NCI-H524 (cell line): ENCODE results near the gene ALKBH1.
"Not testable (repeated sequence)": the region's sequence is repeated elsewhere in the genome, so short reads cannot be mapped to it uniquely, and the experiment has no call there.

ENCODE experiments used
- DNase-seq, 2 experiments: peaks; one replicate each; lab custom pipeline; 2025; lab: John Stamatoyannopoulos, UW

ALKBH1 gene

DNA sequence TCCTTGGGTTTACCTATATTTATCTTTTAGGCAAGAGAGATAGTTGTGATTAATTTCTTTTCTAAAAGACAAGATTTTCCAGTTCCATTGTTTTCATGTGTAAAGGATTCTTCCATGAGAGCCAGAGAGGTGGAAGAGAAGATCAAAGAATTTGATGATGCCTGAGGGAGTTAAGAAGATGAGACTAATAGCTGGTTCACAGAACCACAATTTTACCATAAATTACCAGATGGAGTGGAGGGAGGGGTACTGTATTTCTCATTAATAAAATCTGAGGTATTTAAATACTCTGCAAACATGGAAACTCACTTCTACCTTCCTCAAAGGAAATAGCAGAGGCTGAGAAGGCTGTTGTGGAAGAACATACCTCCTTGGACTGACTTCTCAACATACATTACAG, 34.6 kb downstream of the ALKBH1 start:
- DNase-seq = no peak

DNA sequence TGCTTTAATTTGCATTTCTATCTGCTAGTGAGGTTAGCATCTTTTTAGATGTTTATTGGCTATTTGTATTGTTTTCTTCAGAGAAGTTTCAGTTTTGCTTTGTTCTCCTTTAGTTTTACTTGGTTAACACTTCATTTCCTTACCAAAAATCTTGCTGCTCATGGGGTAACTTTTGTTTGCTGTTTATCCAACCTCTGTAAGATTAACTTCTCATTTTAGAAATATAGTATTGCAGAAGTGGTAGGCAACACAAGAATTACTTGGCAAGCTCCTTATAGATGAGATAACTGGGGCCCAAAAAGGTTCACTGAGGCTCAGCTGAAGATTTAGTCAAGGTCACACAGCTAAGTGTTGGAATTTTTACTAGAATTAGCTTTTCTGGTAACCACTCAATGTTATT, 40.5 kb downstream of the ALKBH1 start:
- DNase-seq = no peak

DNA sequence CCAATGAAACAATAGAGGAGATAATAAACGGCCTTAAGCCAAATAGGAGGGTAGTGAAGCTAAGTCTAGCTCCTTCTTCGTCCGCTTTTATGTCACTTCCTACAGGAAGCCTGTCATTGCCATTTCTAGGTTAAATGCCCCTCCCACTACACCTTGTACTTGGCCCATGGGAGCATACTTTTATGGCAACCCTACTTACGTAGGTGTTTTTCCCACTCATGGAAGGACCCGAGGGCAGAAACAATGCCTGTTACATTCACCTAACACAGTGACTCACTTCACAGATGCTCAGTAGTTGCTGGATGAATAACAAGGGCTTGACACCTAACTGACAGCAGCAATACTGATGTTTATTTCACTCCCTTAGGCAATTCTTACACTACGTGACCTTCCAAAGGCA, 44.5 kb downstream of the ALKBH1 start:
- no peak for DNase-seq

DNA sequence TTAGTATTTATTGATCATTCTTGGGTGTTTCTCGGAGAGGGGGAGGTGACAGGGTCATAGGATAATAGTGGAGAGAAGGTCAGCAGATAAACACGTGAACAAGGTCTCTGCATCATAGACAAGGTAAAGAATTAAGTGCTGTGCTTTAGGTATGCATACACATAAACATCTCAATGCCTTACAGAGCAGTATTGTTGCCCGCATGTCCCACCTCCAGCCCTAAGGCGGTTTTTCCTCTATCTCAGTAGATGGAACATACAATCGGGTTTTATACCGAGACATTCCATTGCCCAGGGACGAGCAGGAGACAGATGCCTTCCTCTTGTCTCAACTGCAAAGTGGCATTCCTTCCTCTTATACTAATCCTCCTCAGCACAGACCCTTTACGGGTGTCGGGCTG, 46.3 kb downstream of the ALKBH1 start:
- peak in 1 of 2 experiments; percentile 51 for DNase-seq

DNA sequence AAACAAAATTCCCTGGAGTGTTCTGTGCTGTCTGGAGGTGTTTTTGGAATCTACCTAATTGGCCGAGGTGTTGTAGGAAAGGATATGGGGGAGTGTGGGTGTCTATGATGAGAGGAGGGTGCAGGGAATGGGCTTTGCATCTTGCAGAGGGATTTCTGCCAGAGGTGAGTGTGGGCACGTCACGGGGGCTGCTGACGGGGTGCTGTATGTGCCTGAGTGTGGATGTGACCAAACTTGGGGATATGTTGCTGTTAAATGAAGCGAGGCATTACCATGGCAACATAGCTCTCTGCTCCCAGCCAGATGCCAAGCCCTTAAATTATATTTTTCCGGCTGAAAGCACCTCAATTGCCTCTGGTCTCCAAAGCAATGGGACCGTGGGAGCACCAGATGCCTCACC, 47.1 kb downstream of the ALKBH1 start:
- DNase-seq = peak; percentile 87 to 96

DNA sequence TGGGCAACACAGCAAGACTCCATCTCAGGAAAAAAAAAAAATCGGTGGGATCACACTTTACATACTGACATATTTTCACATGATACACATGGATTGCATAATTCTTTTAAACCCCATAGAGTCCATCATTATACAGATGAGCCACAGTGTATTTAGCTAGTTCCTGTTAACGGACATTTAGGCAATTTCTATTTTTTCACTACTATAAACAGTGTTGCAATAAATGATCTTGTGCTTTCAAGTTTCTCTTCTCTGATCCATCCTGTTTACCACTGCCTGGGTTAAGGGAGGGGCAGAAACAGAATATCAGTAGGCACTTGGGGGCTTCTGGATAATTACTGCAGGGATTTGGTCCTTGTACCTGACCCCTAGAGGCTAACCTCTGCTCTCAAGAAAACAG, 48.0 kb downstream of the ALKBH1 start:
- DNase-seq = no peak

DNA sequence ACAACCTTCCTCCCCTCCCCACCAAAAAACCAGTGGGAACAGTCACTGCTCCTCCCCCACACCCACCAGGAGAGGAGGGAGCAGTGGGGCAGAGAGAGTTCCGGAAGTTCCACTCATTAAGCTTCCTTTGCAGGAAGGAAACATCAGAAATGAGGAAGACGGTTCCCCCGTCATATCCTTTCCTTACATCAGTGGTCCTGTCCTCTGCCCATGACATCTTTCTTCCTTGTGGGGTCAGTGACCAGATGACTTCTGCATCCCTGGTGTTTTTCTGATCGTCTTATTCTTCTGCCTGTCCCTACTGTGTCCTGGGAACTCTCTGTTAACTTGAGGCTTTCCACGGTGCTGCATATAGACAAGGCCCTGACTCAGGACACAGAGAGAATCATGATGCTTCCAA, 50.5 kb downstream of the ALKBH1 start:
- DNase-seq = no peak

DNA sequence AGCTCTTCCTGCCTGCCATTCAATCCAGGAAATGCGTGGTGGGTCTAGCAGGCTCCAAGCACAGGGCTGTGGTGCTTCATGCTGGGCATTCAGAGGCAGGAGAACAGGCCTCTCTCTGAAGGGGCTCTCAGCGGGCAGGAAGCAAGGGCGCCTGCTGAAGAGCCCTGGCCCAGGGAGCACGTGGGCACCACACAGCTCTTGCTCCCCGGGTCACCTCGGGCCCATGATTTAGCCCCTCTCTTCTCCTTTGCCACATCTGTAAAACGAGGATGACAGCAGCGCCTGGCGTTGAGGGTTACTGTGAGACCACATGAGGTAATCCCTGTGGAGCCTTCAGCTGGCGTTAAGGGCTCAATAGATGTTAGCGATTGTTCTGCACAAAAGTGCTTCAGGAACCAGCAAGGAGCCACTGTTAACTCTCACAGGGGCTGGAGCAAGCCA, 53.8 kb downstream of the ALKBH1 start:
- DNase-seq = peak in 1 of 2 experiments; percentile 41

DNA sequence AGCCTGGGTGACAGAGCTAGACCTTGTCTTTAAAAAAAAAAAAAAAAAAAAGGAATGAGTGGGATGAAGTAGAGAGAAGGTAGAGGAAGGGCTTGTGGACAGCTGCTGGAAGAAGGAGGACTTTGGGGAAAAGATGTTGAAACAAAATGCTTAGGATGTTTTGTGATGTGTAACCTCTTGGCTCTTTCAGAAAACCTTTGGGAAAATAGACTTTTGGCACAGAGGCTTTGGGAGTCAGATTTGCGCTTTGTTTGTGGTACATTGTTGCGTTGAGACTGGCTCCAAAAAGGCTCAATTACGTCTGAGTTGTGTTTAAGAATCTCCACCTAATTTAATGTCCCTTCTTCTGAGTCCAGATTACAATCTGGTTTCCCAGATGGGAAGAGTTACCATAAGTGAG, 58.5 kb downstream of the ALKBH1 start:
- DNase-seq = no peak

DNA sequence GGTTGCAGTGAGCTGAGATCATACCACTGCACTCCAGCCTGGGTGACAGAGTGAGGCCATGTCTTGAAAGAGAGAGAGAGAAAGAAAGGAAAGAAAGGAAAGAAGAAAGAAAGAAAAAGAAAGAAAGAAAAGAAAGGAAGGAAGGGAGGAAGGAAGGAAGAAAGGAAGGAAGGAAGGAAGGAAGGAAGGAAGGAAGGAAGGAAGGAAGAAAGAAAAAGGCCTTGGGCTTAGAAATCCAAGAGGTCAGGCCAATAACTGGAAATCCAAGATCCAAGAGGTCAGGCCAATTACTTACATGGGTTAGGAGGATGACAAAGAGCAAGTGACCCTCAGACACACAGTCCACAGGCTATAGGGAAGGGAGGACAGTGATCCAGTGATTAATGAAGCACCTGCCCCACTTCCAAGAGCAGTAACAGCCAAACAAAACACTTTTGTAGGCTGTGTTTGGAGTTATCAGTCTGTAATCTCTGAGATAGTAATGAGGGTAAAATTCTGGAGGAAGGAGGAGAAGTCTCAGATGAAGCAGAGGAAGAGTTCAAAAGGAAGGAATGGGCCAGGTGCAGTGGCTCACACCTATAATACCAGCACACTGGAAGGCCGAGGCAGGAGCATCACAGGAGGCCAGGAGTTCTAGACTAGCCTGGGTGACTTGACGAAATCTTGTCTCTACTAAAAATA, 59.2 kb downstream of the ALKBH1 start:
- no peak for DNase-seq

DNA sequence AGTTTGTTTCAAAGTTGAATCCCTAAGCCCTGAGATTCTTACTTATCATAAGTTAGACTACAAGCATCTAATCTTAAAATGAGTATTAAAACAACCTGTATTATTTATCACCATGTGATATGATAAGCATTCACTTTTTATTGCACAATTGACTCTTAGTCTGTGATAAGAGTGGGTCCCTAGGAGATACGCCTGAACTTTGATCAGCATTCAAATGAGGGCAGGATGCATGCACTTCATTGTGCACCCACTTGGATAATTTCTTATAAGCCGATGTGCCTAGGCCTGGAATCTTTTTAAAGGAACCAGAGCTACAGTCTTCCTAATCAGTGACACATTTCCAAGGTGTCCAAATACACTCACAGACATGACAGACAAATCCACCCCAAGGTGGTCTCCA, 60.0 kb downstream of the ALKBH1 start:
- no peak for DNase-seq

DNA sequence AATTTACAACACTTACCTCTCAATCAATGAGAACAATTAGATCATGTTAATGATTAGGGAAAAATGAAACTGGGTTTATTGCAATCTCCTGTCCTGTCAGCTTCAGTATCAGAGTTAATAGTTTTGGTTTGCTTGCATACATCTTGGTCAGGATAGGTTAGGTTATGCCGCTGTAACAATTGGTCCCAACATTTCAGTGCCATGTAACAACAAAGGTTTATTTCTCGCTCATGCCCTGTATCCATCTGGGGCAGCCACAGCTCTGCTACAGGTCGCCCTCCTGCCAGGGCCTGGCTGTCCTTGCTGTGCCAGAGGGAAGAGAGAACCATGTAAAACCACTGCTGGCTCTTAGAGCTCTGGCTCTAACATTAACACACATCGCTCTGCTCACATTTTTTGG, 60.9 kb downstream of the ALKBH1 start:
- DNase-seq = no peak

DNA sequence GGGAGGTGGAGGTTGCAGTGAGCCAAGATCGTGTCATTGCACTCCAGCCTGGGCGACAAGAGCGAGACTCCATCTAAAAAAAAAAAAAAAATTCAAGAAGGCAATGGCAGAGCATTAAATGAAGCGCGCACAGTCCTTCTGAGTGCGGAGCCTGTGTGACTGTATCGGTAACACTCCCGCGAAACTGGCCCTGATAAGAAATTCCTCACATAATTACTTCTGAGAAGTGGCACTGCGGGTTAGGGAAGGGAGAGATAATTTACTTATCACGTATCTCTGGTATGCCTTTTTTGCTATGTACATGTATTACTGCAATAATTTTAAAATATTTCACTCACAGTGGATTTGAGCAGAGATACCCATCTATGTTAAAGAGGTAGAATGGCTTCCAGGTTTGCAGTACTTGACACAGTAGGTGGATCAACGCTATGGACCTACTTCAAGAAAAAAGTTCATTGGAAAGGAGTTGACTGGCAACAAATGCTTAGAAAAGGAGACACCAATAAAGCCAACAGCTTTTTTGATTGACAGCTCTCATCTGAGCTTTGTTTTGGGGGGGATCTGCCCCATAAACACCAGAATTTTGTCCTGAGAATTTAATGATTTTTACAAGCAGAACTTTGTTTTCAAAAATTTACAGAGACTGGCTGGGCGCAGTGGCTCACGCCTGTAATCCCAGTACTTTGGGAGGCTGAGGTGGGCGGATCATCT, 62.1 kb downstream of the ALKBH1 start:
- no peak for DNase-seq

DNA sequence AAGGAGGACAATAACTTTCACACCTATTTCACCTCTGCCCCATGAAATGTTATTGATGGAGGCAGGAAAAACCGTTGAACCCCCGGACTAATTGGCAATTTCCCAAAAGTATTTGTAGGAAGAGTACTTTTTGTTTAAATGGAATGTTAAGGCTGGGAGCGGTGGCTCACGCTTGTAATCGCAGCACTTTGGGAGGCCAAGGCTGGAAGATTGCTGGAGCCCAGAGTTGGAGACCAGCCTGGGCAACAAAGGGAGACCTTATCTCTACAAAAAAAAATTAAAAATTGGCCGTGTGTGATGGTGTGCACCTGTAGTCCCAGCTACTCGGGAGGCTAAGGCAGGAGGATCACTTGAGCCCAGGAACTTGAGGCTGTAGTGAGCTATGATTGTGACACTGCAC, 65.4 kb downstream of the ALKBH1 start:
- DNase-seq = no peak

DNA sequence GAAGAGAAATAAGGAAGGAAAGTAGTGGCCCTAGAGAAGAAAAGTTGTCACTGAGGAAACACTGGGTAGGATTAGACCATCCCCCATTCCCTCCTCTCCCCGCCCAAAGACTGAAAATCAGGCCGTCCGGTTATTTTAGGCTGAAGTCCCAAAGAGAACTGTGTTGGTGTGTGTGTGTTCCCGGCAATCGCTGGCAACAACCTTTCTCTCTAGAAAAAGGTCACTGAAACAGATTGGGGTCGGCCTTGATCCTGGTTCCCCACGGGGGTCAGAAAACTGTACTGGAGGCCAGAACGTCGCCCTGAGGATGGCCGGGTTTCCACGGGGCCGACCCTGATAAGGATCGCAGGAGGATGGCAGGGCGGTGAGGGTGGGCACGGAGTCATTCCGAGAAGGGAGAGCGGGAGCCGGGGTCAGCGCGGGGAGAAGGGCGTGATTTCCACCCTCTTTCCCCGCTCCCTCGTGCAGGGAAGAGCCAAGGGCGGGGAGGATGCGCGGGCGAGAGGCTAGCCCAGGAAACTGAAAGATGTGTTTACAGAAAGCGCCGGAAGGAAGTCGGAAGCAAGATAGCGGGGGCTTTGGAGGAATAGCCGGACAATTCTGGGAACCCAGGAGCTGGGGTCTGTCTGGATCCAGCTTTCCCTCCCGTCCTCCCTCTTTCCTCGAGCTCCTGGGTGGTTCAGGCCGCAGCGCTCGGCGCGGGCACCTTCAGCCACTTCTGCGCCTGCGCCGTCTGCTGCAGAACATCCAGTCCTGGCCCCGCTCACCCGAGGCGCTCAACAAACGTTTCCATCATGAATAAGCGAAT, 66.1 kb downstream of the ALKBH1 start:
- peak in 1 of 2 experiments; percentile 39 for DNase-seq

DNA sequence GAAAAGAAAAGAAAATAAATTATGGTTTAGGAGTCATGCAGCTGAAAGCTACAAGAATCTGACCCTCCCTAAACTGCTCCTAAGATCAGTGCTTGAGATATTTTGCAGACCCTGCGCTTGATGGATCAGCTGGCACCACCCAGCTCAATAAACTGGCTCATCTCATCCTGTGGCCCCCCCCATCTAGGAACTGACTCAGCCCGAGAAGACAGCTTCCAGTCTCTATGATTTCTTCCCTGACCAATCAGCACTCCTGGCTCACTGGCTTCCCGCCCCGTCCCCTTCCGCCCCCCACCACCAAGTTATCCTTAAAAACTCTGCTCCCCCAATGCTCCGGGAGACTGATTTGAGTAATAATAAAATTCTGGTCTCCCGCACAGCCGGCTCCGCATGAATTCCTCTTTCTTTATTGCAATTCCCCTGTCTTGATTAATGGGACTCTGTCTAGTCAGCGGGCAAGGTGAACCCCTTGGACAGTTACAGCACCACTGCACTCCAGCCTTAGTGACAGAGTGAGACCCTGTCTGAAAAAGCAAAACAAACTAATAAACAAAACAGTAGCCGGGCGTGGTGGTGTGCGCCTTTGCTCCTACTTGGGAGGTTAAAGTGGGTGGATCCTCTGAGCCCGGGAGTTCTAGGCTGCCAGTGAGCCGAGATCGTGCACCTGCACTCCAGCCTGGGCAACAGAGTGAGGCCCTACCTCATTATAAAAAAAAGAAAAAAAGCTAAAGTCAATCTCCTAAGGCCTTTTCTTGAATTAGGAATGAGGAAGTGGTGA, 66.9 kb downstream of the ALKBH1 start:
- DNase-seq = no peak

DNA sequence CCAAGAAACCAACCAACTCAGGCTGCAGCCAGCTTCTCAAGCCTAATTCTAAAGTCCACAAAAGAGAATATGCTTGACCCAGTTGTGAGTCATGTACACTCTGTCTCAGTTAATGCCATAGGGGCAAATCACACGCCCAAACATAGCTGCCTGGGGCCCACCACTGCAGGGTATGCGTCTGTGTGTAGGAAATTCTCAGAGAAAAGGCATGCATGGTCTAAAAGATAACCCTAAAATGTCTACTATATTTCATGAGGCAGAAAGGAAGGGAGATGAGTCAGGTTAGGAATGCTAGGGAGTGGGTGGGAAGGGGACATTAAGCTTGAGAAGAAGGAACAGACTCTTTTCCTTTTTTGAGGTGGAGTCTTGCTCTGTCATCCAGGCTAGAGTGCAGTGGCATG, 69.1 kb downstream of the ALKBH1 start:
- DNase-seq = no peak

DNA sequence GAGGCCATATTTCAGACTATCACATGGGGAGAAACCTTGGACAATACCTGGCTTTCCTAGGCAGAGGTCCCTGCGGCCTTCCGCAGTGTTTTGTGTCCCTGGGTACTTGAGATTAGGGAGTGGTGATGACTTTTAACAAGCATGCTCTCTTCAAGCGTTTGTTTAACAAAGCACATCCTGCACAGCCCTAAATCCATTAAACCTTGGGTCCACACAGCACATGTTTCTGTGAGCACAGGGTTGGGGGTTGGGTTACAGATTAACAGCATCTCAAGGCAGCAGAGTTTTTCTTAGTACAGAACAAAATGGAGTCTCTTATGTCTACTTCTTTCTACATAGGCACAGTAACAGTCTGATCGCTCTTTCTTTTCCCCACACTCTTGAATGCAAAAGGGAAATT, 72.0 kb downstream of the ALKBH1 start:
- not testable (repeated sequence) for DNase-seq

DNA sequence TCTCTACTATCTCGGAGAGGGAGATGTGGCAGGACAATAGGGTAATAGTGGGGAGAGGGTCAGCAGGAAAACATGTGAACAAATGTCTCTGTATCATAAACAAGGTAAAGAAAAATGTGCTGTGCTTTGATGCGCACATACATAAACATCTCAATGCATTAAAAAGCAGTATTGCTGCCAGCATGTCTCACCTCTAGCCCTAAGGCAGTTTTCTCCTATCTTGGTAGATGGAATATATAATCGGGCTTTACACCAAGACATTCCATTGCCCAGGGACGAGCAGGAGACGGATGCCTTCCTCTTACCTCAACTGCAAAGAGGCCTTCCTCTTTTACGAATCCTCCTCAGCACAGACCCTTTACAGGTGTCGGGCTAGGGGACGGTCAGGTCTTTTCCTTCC, 72.4 kb downstream of the ALKBH1 start:
- DNase-seq = not testable (repeated sequence)

DNA sequence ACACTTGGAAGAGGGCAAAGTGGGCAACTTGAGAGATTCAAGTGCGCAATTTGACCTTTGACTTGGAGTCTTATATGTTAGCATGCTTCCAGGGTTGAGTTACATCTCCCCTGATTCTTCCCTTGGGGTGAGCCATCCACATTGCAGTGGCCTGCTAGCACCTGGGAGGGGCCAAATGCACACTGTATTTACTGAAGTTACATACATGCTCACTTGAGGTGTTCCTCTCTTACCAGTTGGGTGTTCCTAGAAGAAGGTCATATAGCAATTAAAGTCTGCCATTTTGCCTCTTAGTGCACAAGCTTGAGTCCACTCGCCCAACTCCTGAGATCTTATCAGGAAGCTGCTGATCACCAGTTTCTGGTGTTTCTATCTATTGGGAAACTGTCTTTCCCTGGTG, 77.7 kb downstream of the ALKBH1 start:
- no peak for DNase-seq

DNA sequence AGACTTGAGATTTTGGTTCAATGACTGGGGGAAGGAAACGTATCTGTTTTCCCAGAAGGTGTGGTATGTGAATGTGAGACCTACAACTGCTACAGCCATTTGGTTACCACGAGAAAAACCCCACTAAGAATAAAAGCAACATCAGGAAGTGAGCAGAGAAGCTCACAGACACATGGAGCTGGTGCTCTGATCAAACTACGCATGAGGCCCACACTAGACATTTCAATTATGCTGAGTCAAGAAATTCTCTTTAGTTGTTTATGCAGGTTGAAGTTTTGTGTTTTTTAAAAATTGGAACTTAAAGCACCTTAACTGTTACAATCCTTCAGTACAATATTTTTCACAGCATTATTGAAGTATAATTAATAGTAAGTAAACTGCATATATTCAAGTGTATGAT, 82.5 kb downstream of the ALKBH1 start:
- no peak for DNase-seq

DNA sequence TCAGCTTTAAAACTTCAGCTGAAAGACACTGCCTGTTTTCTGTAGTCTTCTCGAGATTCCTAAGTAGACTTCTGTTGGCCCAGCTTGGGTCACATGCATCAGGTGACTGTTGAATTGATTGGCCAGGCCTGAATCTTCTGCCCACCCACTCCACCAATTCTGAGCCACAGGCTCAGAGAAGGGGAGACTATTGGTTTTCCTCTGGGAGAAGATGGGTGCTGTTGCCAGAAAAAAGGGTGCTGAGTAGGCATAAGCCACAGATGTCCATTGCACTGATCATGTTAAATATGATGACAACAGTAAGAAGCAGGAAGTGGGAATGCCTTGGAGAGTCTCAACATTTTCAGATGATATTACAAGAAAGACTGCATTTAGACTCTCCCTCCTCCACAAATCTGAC, 84.6 kb downstream of the ALKBH1 start:
- no peak for DNase-seq
